IPS-20b (cell line): ENCODE data around the gene HMOX1.

Experiments
- H3K27ac ChIP-seq: one replicate; pipeline ENCODE4 v1.5.1; 2013; ENCODE audit warnings: low read length
- H3K27me3 ChIP-seq: 2 replicates; pipeline ENCODE4 v1.6.1; 2013; ENCODE audit warnings: mild to moderate bottlenecking, low read length, inconsistent platforms; ENCODE audit not compliant: insufficient read depth
- H3K36me3 ChIP-seq: 2 replicates; pipeline ENCODE4 v1.6.1; 2013; ENCODE audit warnings: low read depth, mild to moderate bottlenecking, inconsistent platforms, low read length, moderate library complexity; ENCODE audit not compliant: insufficient read depth
- H3K4me1 ChIP-seq: 2 replicates; pipeline ENCODE4 v1.6.1; 2013; ENCODE audit warnings: mild to moderate bottlenecking, control low read depth, inconsistent platforms, low read length, moderate library complexity; ENCODE audit not compliant: insufficient read depth
- H3K4me3 ChIP-seq: 2 replicates; pipeline ENCODE4 v1.5.1; 2013; ENCODE audit warnings: mild to moderate bottlenecking, low read length, inconsistent platforms
- H3K9ac ChIP-seq: 2 replicates; pipeline ENCODE4 v1.6.1; 2013; ENCODE audit warnings: low read depth, mild to moderate bottlenecking, inconsistent platforms, low read length, moderate library complexity
- H3K9me3 ChIP-seq: 2 replicates; pipeline ENCODE4 v1.6.1; 2013; ENCODE audit warnings: mild to moderate bottlenecking, low read depth, low read length, inconsistent platforms; ENCODE audit not compliant: insufficient read depth

Gene HMOX1

DNA sequence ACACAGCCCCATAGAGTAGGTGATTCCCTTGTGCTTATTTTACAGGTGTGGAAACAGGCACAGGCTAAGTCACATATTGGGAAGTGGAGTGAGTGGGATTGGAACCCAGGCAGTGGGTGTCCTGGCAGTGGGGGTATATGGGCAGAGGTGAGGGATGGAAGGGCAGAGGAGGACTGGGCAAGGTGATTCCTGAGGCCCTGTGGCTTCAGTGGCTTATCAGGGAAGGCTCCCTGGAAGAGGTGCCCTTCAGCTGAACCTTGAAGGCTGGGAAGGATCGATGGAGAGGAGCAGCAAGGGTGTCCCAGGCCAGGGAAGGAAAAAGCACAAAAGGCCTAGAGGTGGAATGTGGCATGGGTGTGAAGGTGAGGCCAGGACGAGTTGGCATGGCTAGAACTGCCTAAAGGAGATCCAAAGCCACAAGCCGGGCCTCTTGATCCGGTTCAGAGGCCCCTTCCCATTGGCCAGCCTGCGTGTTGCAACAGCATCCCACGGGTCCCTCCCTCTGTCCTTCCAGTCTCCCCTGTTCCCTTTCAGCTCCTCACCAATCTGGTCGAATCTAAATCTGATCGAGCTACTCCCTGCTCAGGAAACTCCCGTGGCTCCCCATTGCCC, 60.7 kb downstream of the HMOX1 start:
- Histone ChIP-seq H3K4me3 (no peak overlapping the region), H3K36me3 (no peaks in the 10 kb centered on the region), H3K4me1 (no peaks in the 10 kb centered on the region), H3K27me3 (no peaks in the 10 kb centered on the region; the same call in 1 of the 2 replicates), H3K27ac (no peak overlapping the region), H3K9ac (no peak overlapping the region), H3K9me3 (no peaks in the 10 kb centered on the region)

DNA sequence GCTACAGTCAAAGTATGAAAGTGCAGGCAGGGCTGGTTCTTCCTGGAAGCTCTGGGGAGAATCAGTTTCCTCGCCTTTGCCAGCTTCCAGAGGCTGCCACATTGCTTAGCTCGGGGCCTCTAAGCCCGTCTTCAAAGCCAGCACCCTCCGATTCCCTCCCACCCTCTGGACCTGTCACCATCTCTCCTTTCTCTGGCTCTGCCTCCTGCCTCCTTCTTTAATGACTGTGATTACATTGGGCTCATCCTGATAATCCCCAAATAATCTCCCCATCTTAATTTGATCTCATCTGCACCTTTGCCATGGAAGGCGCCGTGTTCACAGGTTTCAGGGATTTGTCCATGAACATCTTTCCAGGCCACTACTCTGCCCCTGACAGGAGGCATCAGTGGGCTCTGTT, 61.6 kb downstream of the HMOX1 start:
- Histone ChIP-seq H3K4me1 (no peaks in the 10 kb centered on the region), H3K9me3 (no peaks in the 10 kb centered on the region), H3K27me3 (no peaks in the 10 kb centered on the region; the same call in 1 of the 2 replicates), H3K36me3 (no peaks in the 10 kb centered on the region), H3K4me3 (no peak overlapping the region), H3K27ac (no peak overlapping the region), H3K9ac (no peak overlapping the region)

DNA sequence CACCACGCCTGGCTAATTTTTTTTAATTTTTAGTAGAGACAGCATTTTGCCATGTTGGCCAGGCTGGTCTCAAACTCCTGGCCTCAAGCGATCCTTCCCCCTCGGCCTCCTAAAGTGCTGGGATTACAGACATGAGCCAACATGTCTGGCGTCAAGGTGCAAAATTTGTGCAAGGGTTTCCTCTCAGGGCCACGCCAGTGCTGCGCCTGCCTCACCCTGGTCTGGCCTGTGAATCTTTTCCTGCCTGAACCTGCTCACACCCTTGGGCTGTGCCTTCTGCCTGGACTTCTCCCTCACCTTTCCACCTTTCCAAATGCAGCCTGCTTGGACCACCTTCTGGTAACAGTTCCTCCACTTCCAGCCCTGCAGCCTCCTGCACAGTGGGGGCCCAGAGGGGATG, 62.4 kb downstream of the HMOX1 start:
- Histone ChIP-seq H3K36me3 (peaks cover 3% of the 10 kb centered on the region; the same call in 1 of the 2 replicates), H3K9me3 (no peaks in the 10 kb centered on the region), H3K4me3 (no peak overlapping the region), H3K27ac (no peak overlapping the region), H3K4me1 (peaks cover 5% of the 10 kb centered on the region; the same call in 1 of the 2 replicates), H3K27me3 (no peaks in the 10 kb centered on the region; the same call in none of the 2 replicates), H3K9ac (no peak overlapping the region)
